SK-N-MC (cell line): ENCODE measurements around the gene FALEC.

ENCODE experiments used
- EZH2 ChIP-seq: fragments of 200-600 bp; sonication (generic); IDR thresholded peaks from one replicate; pipeline ENCODE4 v1.6.1; 2017; ENCODE audit warnings: antibody characterized with exemption
- FOXP2 ChIP-seq: optimal IDR thresholded peaks from 2 replicates; pipeline ENCODE3; 2011; ENCODE audit warnings: mild to moderate bottlenecking, moderate library complexity; ENCODE audit not compliant: insufficient read depth; ENCODE audit errors: extremely low read length, control extremely low read depth
- POLR2AphosphoS5 ChIP-seq: IDR thresholded peaks from 2 replicates; pipeline ENCODE4 v1.6.1; 2012; ENCODE audit warnings: mild to moderate bottlenecking, low read depth, low read length, borderline replicate concordance

GRCh38 chr1:150579945-150580642 lies 64.5 kb downstream of the FALEC start:
- no peak for TF ChIP-seq EZH2
- no peak for TF ChIP-seq POLR2AphosphoS5
- no peak for TF ChIP-seq FOXP2
